Gastrocnemius medialis (tissue), 4 donors: ENCODE results near the gene COL19A1.

ENCODE experiments used
- POLR2A ChIP-seq, 2 donors: fragments of 450-650 bp; IDR thresholded peaks; one replicate each; pipeline ENCODE4 v1.6.1; 2017; ENCODE audit warnings: antibody characterized with exemption in 2 of 2, mild to moderate bottlenecking in 2 of 2, moderate library complexity in 2 of 2
- TF ChIP-seq, protein P1 (sequence below), 5 experiments: fragments of 450-650 bp in 3 of 5; fragments of 200-600 bp in 2 of 5; sonication (generic) in 2 of 5; IDR thresholded peaks in 4 of 5; conservative IDR thresholded peaks in 1 of 5; 1 replicate in 4 of 5; 2 replicates in 1 of 5; pipeline ENCODE4 v1.5.1; 2016 to 2019; ENCODE audit warnings: antibody characterized with exemption in 5 of 5, mild to moderate bottlenecking in 3 of 5, moderate library complexity in 3 of 5

- TF ChIP-seq, protein P1, sequence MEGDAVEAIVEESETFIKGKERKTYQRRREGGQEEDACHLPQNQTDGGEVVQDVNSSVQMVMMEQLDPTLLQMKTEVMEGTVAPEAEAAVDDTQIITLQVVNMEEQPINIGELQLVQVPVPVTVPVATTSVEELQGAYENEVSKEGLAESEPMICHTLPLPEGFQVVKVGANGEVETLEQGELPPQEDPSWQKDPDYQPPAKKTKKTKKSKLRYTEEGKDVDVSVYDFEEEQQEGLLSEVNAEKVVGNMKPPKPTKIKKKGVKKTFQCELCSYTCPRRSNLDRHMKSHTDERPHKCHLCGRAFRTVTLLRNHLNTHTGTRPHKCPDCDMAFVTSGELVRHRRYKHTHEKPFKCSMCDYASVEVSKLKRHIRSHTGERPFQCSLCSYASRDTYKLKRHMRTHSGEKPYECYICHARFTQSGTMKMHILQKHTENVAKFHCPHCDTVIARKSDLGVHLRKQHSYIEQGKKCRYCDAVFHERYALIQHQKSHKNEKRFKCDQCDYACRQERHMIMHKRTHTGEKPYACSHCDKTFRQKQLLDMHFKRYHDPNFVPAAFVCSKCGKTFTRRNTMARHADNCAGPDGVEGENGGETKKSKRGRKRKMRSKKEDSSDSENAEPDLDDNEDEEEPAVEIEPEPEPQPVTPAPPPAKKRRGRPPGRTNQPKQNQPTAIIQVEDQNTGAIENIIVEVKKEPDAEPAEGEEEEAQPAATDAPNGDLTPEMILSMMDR (IDR thresholded peaks at IDR 0.05 in 4 of 5, conservative IDR thresholded peaks at IDR 0.05 in 1 of 5): no peak
- TF ChIP-seq POLR2A (IDR thresholded peaks at IDR 0.05): no peak
Measured at GRCh38 chr6:70225055-70225454, 358.7 kb downstream of the COL19A1 start.
